Panc1 (cell line): ENCODE measurements around the gene NTNG1. TPM values are rescaled to one million over a fixed set of nuclear protein-coding genes. Genes with fewer than 3 reads are reported as not detected.

Source experiments
- ATAC-seq: fragments of 200-7000 bp; cut with Tn5 transposase; 2 replicates; pipeline ENCODE4 v1.9.1; 2020; ENCODE audit warnings: mild to moderate bottlenecking, moderate library complexity
- BruUV-seq: library from RNA; stranded (reverse); fragments of 400-500 nt; replicated peaks from 2 replicates; lab custom pipeline; 2021; lab: Mats Ljungman, UMichigan
- CTCF ChIA-PET: fragments of 300-600 bp; sonication (Branson Sonifier 250); formaldehyde crosslinking; loops from one replicate; lab custom pipeline; 2022; ENCODE audit warnings: antibody characterized with exemption; lab: Charles Lee
- POLR2A ChIA-PET: fragments of 300-600 bp; sonication (Branson Sonifier 250); formaldehyde crosslinking; loops from one replicate; lab custom pipeline; 2022; ENCODE audit warnings: antibody characterized with exemption; lab: Charles Lee
- DNase-seq: peaks from one replicate; pipeline ENCODE4 v3.0.0-alpha.2; 2010; ENCODE audit warnings: low read depth, low spot score
- H3K27ac ChIP-seq: 2 replicates; pipeline ENCODE4 v1.5.1; 2011; ENCODE audit warnings: mild to moderate bottlenecking, low read length, inconsistent platforms
- H3K27me3 ChIP-seq: fragments of 200-500 bp; sonication (Bioruptor generic); 2 replicates; pipeline ENCODE4 v1.6.0; 2014; ENCODE audit warnings: low read length, inconsistent platforms; ENCODE audit not compliant: control insufficient read depth, insufficient read depth
- H3K36me3 ChIP-seq: fragments of 200-500 bp; sonication (Bioruptor generic); 2 replicates; pipeline ENCODE4 v1.5.1; 2014; ENCODE audit warnings: inconsistent platforms, mild to moderate bottlenecking, low read length, moderate library complexity; ENCODE audit not compliant: control insufficient read depth, insufficient read depth
- H3K4me1 ChIP-seq: 2 replicates; pipeline ENCODE4 v1.5.1; 2011; ENCODE audit warnings: inconsistent platforms, mild to moderate bottlenecking, low read length, moderate library complexity; ENCODE audit not compliant: control insufficient read depth, insufficient read depth
- H3K4me3 ChIP-seq, 2 experiments: 2 replicates each; pipeline ENCODE4 v1.5.1; 2011 to 2012; ENCODE audit warnings: low read depth in 2 of 2, low read length in 2 of 2, mild to moderate bottlenecking in 2 of 2, inconsistent platforms in 1 of 2, moderate library complexity in 1 of 2
- H3K9me3 ChIP-seq: fragments of 200-500 bp; sonication (Bioruptor generic); 2 replicates; pipeline ENCODE4 v1.5.1; 2014; ENCODE audit warnings: low read depth, mild to moderate bottlenecking, inconsistent platforms, low read length, moderate library complexity; ENCODE audit not compliant: control insufficient read depth, insufficient read depth
- CTCF ChIP-seq: fragments of 450-650 bp; IDR thresholded peaks from 2 replicates; pipeline ENCODE4 v1.5.1; 2017; ENCODE audit warnings: mild to moderate bottlenecking
- POLR2AphosphoS5 ChIP-seq: IDR thresholded peaks from 2 replicates; pipeline ENCODE4 v1.6.1; 2012; ENCODE audit warnings: mild to moderate bottlenecking, low read depth, low read length, moderate library complexity
- REST ChIP-seq, 2 experiments: IDR thresholded peaks; 2 replicates each; pipeline ENCODE4 v1.6.1; 2011 to 2012; ENCODE audit warnings: low read depth in 2 of 2, control low read depth in 1 of 2, low read length in 1 of 2, mild to moderate bottlenecking in 1 of 2, moderate library complexity in 1 of 2; ENCODE audit not compliant: insufficient read depth in 1 of 2
- SIN3A ChIP-seq: IDR thresholded peaks from 2 replicates; pipeline ENCODE4 v1.6.1; 2012; ENCODE audit warnings: low read depth, mild to moderate bottlenecking, low read length, moderate library complexity, borderline replicate concordance; ENCODE audit not compliant: insufficient read depth
- TCF7L2 ChIP-seq: IDR thresholded peaks from 2 replicates; pipeline ENCODE4 v1.6.1; 2011; ENCODE audit warnings: mild to moderate bottlenecking, low read depth, low read length, inconsistent platforms
- in situ Hi-C: cut with HindIII; loops from 2 replicates; pipeline ENCODE4 v1.10.0; 2016; ENCODE audit warnings: low sequenced_read_pairs, low pct_unique_long_range_greater_than_20kb
- intact Hi-C: fragments of 100-400 bp; cut with micrococcal nuclease; formaldehyde crosslinking; loops from one replicate; pipeline ENCODE4 v1.10.0; 2022; ENCODE audit not compliant: unreplicated experiment
- total RNA-seq: library from RNA; stranded (reverse); gene quantifications from one replicate; pipeline ENCODE4 v1.2.1, GENCODE V29; 2021; ENCODE audit not compliant: unreplicated experiment

The NTNG1 gene
- total RNA-seq, 1 experiment from 2014 or later, result 0.13 TPM

GRCh38 chr1:107323784-107324183 lies 182.9 kb downstream of the NTNG1 start:
- CTCF ChIA-PET, result no interaction called here
- in situ Hi-C loops (no loop called here), intact Hi-C loops (no loop called here)
- ATAC-seq, result no peak
- BruUV-seq, result no TSS peak
- H3K27ac ChIP-seq, result no peak overlapping the region
- no peak for TF ChIP-seq REST (IDR thresholded peaks at IDR 0.05; ENCODE audit: insufficient read depth in 1 of 2, low read depth in 2 of 2, low read length in 1 of 2)
- TF ChIP-seq SIN3A, result no peak
- TF ChIP-seq CTCF, result no peak
- no peak for TF ChIP-seq POLR2AphosphoS5
- no peak for TF ChIP-seq TCF7L2
- no peaks in the 10 kb centered on the region for H3K9me3 ChIP-seq
- no peaks in the 10 kb centered on the region for H3K27me3 ChIP-seq
- H3K4me3 ChIP-seq, result no peak overlapping the region
- no peaks in the 10 kb centered on the region for H3K36me3 ChIP-seq
- no peak for DNase-seq
- no peaks in the 10 kb centered on the region for H3K4me1 ChIP-seq
- POLR2A ChIA-PET, result no interaction called here

- Histone ChIP-seq H3K4me1 (no peaks in the 10 kb centered on the region), H3K36me3 (no peaks in the 10 kb centered on the region), H3K27ac (no peak overlapping the region), H3K4me3 (no peak overlapping the region), H3K27me3 (no peaks in the 10 kb centered on the region), H3K9me3 (no peaks in the 10 kb centered on the region)
- ATAC-seq, result no peak
- DNase-seq, result no peak
- TF ChIP-seq CTCF (no peak), SIN3A (no peak), TCF7L2 (no peak), REST (IDR thresholded peaks at IDR 0.05; ENCODE audit: insufficient read depth in 1 of 2, low read depth in 2 of 2, low read length in 1 of 2) (no peak), POLR2AphosphoS5 (no peak)
- ChIA-PET POLR2A (no interaction called here), CTCF (no interaction called here)
- in situ Hi-C loops (no loop called here), intact Hi-C loops (no loop called here)
- BruUV-seq, result no TSS peak
Measured at GRCh38 chr1:107326824-107327445, 186.1 kb downstream of the NTNG1 start.
